A673 (cell line): ENCODE data around the gene IAPP. TPM values are rescaled to one million over a fixed set of nuclear protein-coding genes. Genes with fewer than 3 reads are reported as not detected.

Experiments used
- BruUV-seq: library from RNA; stranded (reverse); fragments of 400-500 nt; replicated peaks from 2 replicates; lab custom pipeline; 2021; lab: Mats Ljungman, UMichigan
- CTCF ChIA-PET: fragments of 300-600 bp; sonication (Branson Sonifier 250); formaldehyde crosslinking; loops from one replicate; lab custom pipeline; 2022; ENCODE audit warnings: antibody characterized with exemption; lab: Charles Lee
- POLR2A ChIA-PET: fragments of 300-600 bp; sonication (Branson Sonifier 250); formaldehyde crosslinking; loops from one replicate; lab custom pipeline; 2022; ENCODE audit warnings: antibody characterized with exemption; ENCODE audit not compliant: low non-redundant PET; lab: Charles Lee
- DNase-seq: peaks from one replicate; pipeline ENCODE4 v3.0.0-alpha.2; 2015; ENCODE audit warnings: low spot score
- H3K27ac ChIP-seq: fragments of 200-600 bp; sonication (generic); 2 replicates; pipeline ENCODE4 v1.5.1; 2016; ENCODE audit warnings: mixed run types, low read depth, mild to moderate bottlenecking, mixed read lengths, antibody characterized with exemption, low read length; ENCODE audit not compliant: poor library complexity, severe bottlenecking
- H3K27me3 ChIP-seq: fragments of 200-600 bp; sonication (generic); replicated peaks from 2 replicates; pipeline ENCODE4 v1.6.1; 2017; ENCODE audit warnings: mixed run types, low read depth, mild to moderate bottlenecking, mixed read lengths, antibody characterized with exemption, low read length; ENCODE audit not compliant: insufficient read depth, poor library complexity
- H3K36me3 ChIP-seq: fragments of 200-600 bp; sonication (generic); 2 replicates; pipeline ENCODE4 v1.6.1; 2016; ENCODE audit warnings: mixed run types, mild to moderate bottlenecking, mixed read lengths, antibody characterized with exemption, low read length; ENCODE audit not compliant: insufficient read depth, poor library complexity, severe bottlenecking
- H3K4me1 ChIP-seq: fragments of 200-600 bp; sonication (generic); 2 replicates; pipeline ENCODE4 v1.6.1; 2017; ENCODE audit warnings: mixed run types, mild to moderate bottlenecking, mixed read lengths, antibody characterized with exemption, low read length; ENCODE audit not compliant: insufficient read depth, poor library complexity, severe bottlenecking
- H3K4me3 ChIP-seq: fragments of 200-600 bp; sonication (generic); 2 replicates; pipeline ENCODE4 v1.5.1; 2016; ENCODE audit warnings: low read depth, mixed run types, mild to moderate bottlenecking, mixed read lengths, low read length; ENCODE audit not compliant: poor library complexity, severe bottlenecking
- H3K9me3 ChIP-seq: fragments of 200-600 bp; sonication (generic); 2 replicates; pipeline ENCODE4 v1.6.1; 2016; ENCODE audit warnings: mixed run types, low read depth, mild to moderate bottlenecking, mixed read lengths, antibody characterized with exemption, low read length; ENCODE audit not compliant: poor library complexity, severe bottlenecking
- CTCF ChIP-seq: fragments of 300-800, 200-600 bp; sonication (generic); conservative IDR thresholded peaks from 2 replicates; pipeline ENCODE4 v1.5.1; 2017; ENCODE audit warnings: low read depth, mild to moderate bottlenecking, antibody characterized with exemption, low read length, moderate library complexity, mixed read lengths
- EZH2 ChIP-seq: fragments of 200-600 bp; sonication (generic); IDR thresholded peaks from 2 replicates; pipeline ENCODE4 v1.6.1; 2017; ENCODE audit warnings: borderline replicate concordance, low read depth, mild to moderate bottlenecking, mixed read lengths, antibody characterized with exemption, low read length; ENCODE audit not compliant: poor library complexity, severe bottlenecking
- intact Hi-C: fragments of 100-400 bp; cut with micrococcal nuclease; formaldehyde crosslinking; loops from one replicate; pipeline ENCODE4 v1.10.0; 2022; ENCODE audit not compliant: unreplicated experiment
- total RNA-seq: library from RNA; stranded (reverse); gene quantifications from 2 replicates; pipeline ENCODE4 v1.2.3, GENCODE V29; 2021

IAPP gene
- total RNA-seq, 1 experiment from 2014 or later = not detected

- peaks cover 5% of the 10 kb centered on the region for H3K9me3 ChIP-seq
- CTCF ChIA-PET = no interaction called here
- intact Hi-C loops = no loop called here
- POLR2A ChIA-PET = no interaction called here
- no peak overlapping the region for H3K4me3 ChIP-seq
- H3K36me3 ChIP-seq = no peaks in the 10 kb centered on the region
- H3K4me1 ChIP-seq = no peaks in the 10 kb centered on the region
- TF ChIP-seq EZH2 = no peak
- TF ChIP-seq CTCF = no peak
- no peak for DNase-seq
- no TSS peak for BruUV-seq
- H3K27ac ChIP-seq = no peak overlapping the region
- peaks cover 3% of the 10 kb centered on the region for H3K27me3 ChIP-seq
Observed at GRCh38 chr12:21336656-21337055, 36.0 kb upstream of the IAPP start.

GRCh38 chr12:21337453-21337852, 35.2 kb upstream of the IAPP start:
- Histone ChIP-seq H3K27ac (no peak overlapping the region), H3K27me3 (peaks cover 3% of the 10 kb centered on the region), H3K36me3 (no peaks in the 10 kb centered on the region), H3K4me1 (no peaks in the 10 kb centered on the region), H3K4me3 (no peak overlapping the region), H3K9me3 (no peaks in the 10 kb centered on the region)
- intact Hi-C loops = no loop called here
- no peak for TF ChIP-seq EZH2
- TF ChIP-seq CTCF = no peak
- no peak for DNase-seq
- CTCF ChIA-PET = no interaction called here
- no TSS peak for BruUV-seq
- POLR2A ChIA-PET = no interaction called here

GRCh38 chr12:21337959-21338744, 34.5 kb upstream of the IAPP start:
- ChIA-PET CTCF (no interaction called here), POLR2A (no interaction called here)
- no peaks in the 10 kb centered on the region for H3K36me3 ChIP-seq
- H3K4me1 ChIP-seq = no peaks in the 10 kb centered on the region
- no peak overlapping the region for H3K4me3 ChIP-seq
- peaks cover 3% of the 10 kb centered on the region for H3K27me3 ChIP-seq
- no peaks in the 10 kb centered on the region for H3K9me3 ChIP-seq
- no peak for TF ChIP-seq CTCF
- TF ChIP-seq EZH2 = no peak
- no TSS peak for BruUV-seq
- DNase-seq = no peak
- no peak overlapping the region for H3K27ac ChIP-seq
- intact Hi-C loops = no loop called here
